Small intestine (tissue), 7 donors: ENCODE results near the gene ZDHHC14. TPM values are rescaled to one million over a fixed set of nuclear protein-coding genes. Genes with fewer than 3 reads are reported as not detected.
"Not testable (repeated sequence)": the region's sequence is repeated elsewhere in the genome, so short reads cannot be mapped to it uniquely, and the experiment has no call there.

Source experiments
- DNase-seq, 2 donors: peaks; one replicate each; pipeline versions ENCODE4 v3.0.0 to v3.0.0-alpha.2; 2013
- FAIRE-seq: peaks from 2 replicates; lab custom pipeline; 2012; peaks lifted over from hg19 to GRCh38; lab: Jason Lieb, UNC
- H3K27ac ChIP-seq, 3 donors: one replicate each; pipeline ENCODE4 v1.5.1; 2013; ENCODE audit warnings: low read length in 2 of 3, mild to moderate bottlenecking in 2 of 3, control low read depth in 1 of 3, inconsistent platforms in 1 of 3, low read depth in 1 of 3, moderate library complexity in 1 of 3
- H3K27me3 ChIP-seq, 3 donors: one replicate each; pipeline ENCODE4 v1.6.1; 2013; ENCODE audit warnings: low read length in 3 of 3, inconsistent platforms in 1 of 3; ENCODE audit not compliant: control insufficient read depth in 3 of 3, insufficient read depth in 3 of 3
- H3K36me3 ChIP-seq, 3 donors: one replicate each; pipeline ENCODE4 v1.6.1; 2013; ENCODE audit warnings: low read length in 3 of 3, inconsistent platforms in 1 of 3, low read depth in 1 of 3, mild to moderate bottlenecking in 1 of 3, moderate library complexity in 1 of 3; ENCODE audit not compliant: control insufficient read depth in 3 of 3, insufficient read depth in 2 of 3
- H3K4me1 ChIP-seq, 3 donors: one replicate each; pipeline ENCODE4 v1.6.1; 2013; ENCODE audit warnings: low read length in 2 of 3, inconsistent platforms in 1 of 3, low read depth in 1 of 3, mild to moderate bottlenecking in 1 of 3, moderate library complexity in 1 of 3; ENCODE audit not compliant: control insufficient read depth in 3 of 3, insufficient read depth in 2 of 3
- H3K4me3 ChIP-seq, 3 donors: one replicate each; pipeline ENCODE4 v1.5.1; 2013; ENCODE audit warnings: low read length in 3 of 3, control low read depth in 1 of 3, inconsistent platforms in 1 of 3, low read depth in 1 of 3, mild to moderate bottlenecking in 1 of 3, moderate library complexity in 1 of 3
- H3K9me3 ChIP-seq, 2 donors: one replicate each; pipeline ENCODE4 v1.6.1; 2013; ENCODE audit warnings: low read depth in 1 of 2, low read length in 1 of 2; ENCODE audit not compliant: control insufficient read depth in 2 of 2, insufficient read depth in 1 of 2
- WGBS, 3 donors: extraction: QIAGEN DNeasy Blood & Tissue Kit; methylation state at CpG; one replicate each; pipeline ENCODE4 v1.1.7; 2013; 5-methylcytosine and 5-hydroxymethylcytosine counted together
- polyA plus RNA-seq, 4 donors: library from polyadenylated mRNA; stranded (reverse) in 3 of 4; unstranded in 1 of 4; fragments of 200-250 nt in 3 of 4; fragments of 120-200 nt in 1 of 4; gene quantifications; one replicate each; pipeline versions ENCODE4 v1.2.1 to v1.2.3, GENCODE V29; 2013
- donor health status: healthy with polysubstance abuse.
- donor health status: control.
- donor health status: control.
- donor health status: Bipolar disorder and iron deficiency.
- donor health status: healthy.

ZDHHC14 gene
- polyA plus RNA-seq, 4 donors = 3.4 to 27.7 (median 10.3) TPM

DNA sequence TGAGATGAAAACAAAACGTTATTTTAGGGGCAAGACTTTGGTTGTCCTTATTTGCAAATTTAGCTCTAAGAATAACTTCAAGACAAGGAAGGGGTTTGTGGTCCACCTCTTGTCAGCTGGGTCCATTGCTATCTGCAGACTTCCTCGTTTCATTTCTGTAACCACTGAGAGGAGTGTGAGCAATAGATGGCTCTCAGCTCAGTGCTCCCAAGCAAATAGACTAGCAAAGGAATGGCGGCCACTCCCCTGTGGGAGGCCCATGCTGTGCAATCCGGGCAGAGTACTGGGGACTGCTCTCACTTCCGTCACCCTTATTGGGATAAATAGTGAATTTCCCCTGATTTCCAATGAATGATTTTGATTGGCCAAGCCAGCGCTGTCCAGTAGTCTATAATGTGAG is 176.6 kb downstream of the ZDHHC14 start:
- H3K4me1 ChIP-seq = peaks cover 1 to 5% (median 3%) of the 10 kb centered on the region in 3 donors
- H3K9me3 ChIP-seq = no peaks in the 10 kb centered on the region
- H3K4me3 ChIP-seq = no peak overlapping the region
- DNase-seq = peak in 1 of 2 donors; percentile 47
- H3K36me3 ChIP-seq = peaks cover 0 to 25% (median 0%) of the 10 kb centered on the region in 3 donors
- WGBS, 3 donors = 77 to 89% (median 84%) methylated on average over 6 of the region's 6 CpGs
- no peak overlapping the region for H3K27ac ChIP-seq
- FAIRE-seq = no peak
- H3K27me3 ChIP-seq = no peaks in the 10 kb centered on the region

DNA sequence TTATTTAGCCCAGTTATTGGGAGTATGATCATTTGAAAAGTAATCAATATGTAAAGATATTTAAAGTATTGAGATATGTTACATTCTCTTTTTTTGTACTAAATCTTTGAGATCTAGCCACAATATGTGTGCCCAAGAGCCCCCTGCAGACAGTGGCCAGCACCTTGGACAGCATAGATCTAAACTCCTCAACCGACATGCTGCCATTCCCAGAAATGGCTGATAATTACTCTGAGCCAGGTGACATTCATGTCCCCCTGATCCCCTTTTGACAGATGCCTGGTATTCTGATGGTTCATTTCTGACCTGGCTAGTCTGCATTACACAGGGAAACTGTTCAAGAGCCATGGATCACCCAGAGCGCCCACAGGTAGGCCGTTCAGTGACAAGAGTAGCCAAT is 177.1 kb downstream of the ZDHHC14 start:
- peaks cover 1 to 5% (median 3%) of the 10 kb centered on the region in 3 donors for H3K4me1 ChIP-seq
- H3K27ac ChIP-seq = no peak overlapping the region
- FAIRE-seq (no peak), DNase-seq (no peak)
- no peaks in the 10 kb centered on the region for H3K9me3 ChIP-seq
- WGBS, 3 donors = 96% methylated on average over 3 of the region's 3 CpGs
- H3K36me3 ChIP-seq = peaks cover 0 to 26% (median 0%) of the 10 kb centered on the region in 3 donors
- no peaks in the 10 kb centered on the region for H3K27me3 ChIP-seq
- H3K4me3 ChIP-seq = no peak overlapping the region

DNA sequence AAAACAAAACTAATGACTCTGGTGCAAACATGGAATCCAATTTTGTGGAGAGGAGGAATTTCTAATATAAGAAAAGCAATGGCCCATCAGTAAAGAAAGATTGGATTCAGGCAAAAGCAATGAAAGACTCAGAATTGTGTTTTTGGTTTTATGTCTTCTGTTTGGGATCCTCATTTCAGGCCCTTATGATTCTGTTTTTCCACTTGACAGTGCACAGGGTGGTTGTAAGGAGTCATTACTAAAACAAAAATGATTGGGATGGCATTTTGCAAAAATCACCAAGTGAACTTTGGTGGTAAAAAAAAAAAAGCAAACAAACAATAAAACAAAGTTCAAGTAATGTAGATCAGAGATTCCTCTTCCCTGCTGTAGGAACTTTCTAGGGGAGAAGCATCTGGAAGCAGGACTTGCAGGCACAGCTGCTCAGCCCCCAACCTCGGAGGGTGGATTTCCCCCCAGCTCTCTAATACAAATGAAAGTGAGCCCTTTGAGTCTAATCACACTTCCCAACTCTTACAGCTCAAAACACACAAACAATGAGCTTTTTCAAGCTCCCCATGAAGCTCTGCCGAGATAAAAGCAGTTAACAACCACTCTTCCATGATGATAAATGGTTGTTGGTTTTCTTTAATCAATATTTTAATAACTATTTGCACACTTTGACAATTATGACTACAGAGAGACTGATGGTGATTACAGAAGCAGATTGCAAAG is 177.7 kb downstream of the ZDHHC14 start:
- DNase-seq = peak in 1 of 2 donors; percentile 23
- no peaks in the 10 kb centered on the region for H3K9me3 ChIP-seq
- WGBS, 3 donors = 7 to 27% (median 26%) methylated on average over 2 of the region's 2 CpGs
- peaks cover 1 to 5% (median 3%) of the 10 kb centered on the region in 3 donors for H3K4me1 ChIP-seq
- H3K27ac ChIP-seq = no peak overlapping the region
- no peak overlapping the region for H3K4me3 ChIP-seq
- peaks cover 0 to 31% (median 0%) of the 10 kb centered on the region in 3 donors for H3K36me3 ChIP-seq
- no peak for FAIRE-seq
- H3K27me3 ChIP-seq = no peaks in the 10 kb centered on the region

DNA sequence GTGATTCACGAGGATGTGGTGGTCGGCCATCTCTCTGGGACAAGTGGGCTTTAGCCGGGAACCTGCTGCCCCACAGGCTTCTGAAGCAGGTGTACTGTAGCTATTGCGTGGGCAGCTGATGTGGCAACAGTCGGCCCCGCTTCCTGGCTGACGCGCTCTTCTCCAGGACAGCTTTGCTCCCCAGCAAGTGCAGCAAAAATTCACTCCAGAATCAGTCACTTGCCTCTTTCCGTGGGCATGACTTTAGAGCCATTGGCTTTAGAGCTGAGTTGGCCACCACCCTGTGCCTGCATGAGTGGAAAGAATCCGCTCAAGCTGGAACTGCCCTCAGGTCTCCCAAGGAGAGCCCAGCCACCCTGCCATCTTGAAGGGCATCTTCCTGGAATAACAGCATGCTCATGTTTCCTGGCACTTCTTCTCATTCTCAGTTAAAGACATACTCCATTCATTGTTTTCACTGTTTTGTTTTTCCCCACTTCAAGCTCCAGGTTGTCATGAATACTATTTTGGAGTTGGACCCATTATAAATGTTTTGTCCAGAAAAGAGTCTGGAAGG is 178.3 kb downstream of the ZDHHC14 start:
- no peak overlapping the region for H3K27ac ChIP-seq
- H3K4me3 ChIP-seq = no peak overlapping the region
- H3K9me3 ChIP-seq = no peaks in the 10 kb centered on the region
- DNase-seq (no peak), FAIRE-seq (no peak)
- peaks cover 0 to 32% (median 0%) of the 10 kb centered on the region in 3 donors for H3K36me3 ChIP-seq
- H3K27me3 ChIP-seq = no peaks in the 10 kb centered on the region
- 81 to 88% (median 84%) methylated on average over 9 to 10 of the region's 10 CpGs for WGBS, 3 donors
- peaks cover 1 to 5% (median 3%) of the 10 kb centered on the region in 3 donors for H3K4me1 ChIP-seq

DNA sequence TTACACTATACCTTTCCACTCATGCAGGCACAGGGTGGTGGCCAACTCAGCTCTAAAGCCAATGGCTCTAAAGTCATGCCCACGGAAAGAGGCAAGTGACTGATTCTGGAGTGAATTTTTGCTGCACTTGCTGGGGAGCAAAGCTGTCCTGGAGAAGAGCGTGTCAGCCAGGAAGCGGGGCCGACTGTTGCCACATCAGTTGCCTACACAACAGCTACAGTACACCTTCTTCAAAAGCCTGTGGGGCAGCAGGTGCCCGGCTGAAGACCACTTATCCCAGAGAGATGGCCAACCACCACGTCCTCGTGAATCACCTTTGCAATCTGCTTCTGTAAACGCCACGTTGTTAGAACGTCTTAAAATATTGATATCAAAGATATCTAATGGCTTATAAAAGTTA is 179.1 kb downstream of the ZDHHC14 start:
- peaks cover 0 to 32% (median 0%) of the 10 kb centered on the region in 3 donors for H3K36me3 ChIP-seq
- FAIRE-seq, H3K27me3 ChIP-seq, H3K27ac ChIP-seq, H3K4me3 ChIP-seq, H3K4me1 ChIP-seq, DNase-seq, H3K9me3 ChIP-seq: not testable (repeated sequence)
- WGBS, 3 donors = 95 to 99% (median 97%) methylated on average over 10 of the region's 10 CpGs

DNA sequence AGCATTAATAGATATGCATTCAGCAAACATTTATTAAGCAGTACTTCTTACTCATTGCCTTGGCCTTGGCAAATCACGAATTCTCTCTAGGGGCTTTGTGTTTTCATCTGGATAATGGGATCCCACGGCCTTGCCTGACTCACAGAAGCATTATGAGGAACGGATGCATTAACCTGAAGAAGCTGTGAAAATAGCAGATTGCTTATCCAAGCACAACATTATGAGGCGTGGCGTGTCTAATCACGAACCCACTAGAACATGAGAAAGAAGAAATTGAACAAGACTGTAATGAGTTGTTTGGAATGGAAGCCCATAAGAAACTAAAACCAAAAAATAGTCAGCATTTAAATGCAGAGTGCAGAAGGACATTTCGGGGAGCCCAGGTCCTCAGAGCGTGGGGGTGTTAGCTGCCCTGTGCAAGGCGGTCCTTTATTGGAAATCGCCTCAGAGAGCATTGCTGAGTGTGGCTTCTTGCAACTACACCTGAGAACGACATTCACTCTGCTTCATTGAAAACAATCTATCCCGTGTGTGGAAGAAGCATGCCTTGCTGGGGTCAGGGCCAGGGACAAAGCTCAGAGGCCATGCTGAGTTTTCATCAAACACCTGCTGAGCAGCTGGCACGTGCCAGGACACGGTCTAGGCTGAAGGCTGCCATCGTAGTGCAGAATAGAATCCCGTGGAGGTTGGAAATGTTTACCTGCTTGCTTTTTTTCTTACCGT is 179.9 kb downstream of the ZDHHC14 start:
- Histone ChIP-seq H3K36me3 (peaks cover 0 to 32% (median 0%) of the 10 kb centered on the region in 3 donors), H3K4me3 (no peak overlapping the region), H3K4me1 (peaks cover 1 to 5% (median 3%) of the 10 kb centered on the region in 3 donors), H3K27me3 (no peaks in the 10 kb centered on the region), H3K27ac (peak overlapping the region in 1 of 3 donors; percentile 18), H3K9me3 (no peaks in the 10 kb centered on the region)
- DNase-seq = peak in 1 of 2 donors; percentile 43
- FAIRE-seq = no peak
- whole genome bisulfite sequencing, 3 donors = 56 to 82% (median 71%) methylated on average over 17 of the region's 17 CpGs

DNA sequence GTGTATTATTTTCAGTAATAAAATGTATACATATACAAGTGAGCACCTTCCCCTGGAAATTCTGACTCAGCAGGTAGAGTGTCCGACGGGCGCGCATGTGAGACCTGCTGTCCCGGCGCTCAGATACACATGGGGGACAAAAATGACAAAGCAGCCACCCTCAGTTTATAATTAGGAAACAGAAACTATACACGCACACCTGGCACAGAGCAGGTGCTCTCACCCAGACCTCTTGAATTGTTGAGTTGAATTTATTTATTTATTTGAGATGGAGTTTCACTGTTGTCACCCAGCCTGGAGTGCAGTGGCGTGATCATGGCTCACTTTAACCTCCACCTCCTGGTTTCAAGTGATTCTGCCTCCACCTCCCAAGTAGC is 180.4 kb downstream of the ZDHHC14 start:
- 60 to 77% (median 76%) methylated on average over 8 of the region's 8 CpGs for WGBS, 3 donors
- H3K4me3 ChIP-seq = no peak overlapping the region

More for the DNA sequence above, 180.4 kb downstream of the ZDHHC14 start:
- H3K9me3 ChIP-seq = no peaks in the 10 kb centered on the region
- DNase-seq (no peak), FAIRE-seq (no peak)
- peaks cover 1 to 5% (median 3%) of the 10 kb centered on the region in 3 donors for H3K4me1 ChIP-seq
- no peaks in the 10 kb centered on the region for H3K27me3 ChIP-seq
- peaks cover 0 to 28% (median 0%) of the 10 kb centered on the region in 3 donors for H3K36me3 ChIP-seq
- peak overlapping the region in 1 of 3 donors; percentile 18 for H3K27ac ChIP-seq
